Erythroblast (primary cell): ENCODE measurements around the gene ROM1.
"Not testable (repeated sequence)": the region's sequence is repeated elsewhere in the genome, so short reads cannot be mapped to it uniquely, and the experiment has no call there.

Source experiments
- GATA1 ChIP-seq: IDR thresholded peaks from 2 replicates; pipeline ENCODE4 v1.6.1; 2011; ENCODE audit warnings: low read depth, mild to moderate bottlenecking, control low read depth, low read length, moderate library complexity
- POLR2A ChIP-seq: IDR thresholded peaks from 2 replicates; pipeline ENCODE4 v1.6.1; 2011; ENCODE audit warnings: mild to moderate bottlenecking, low read length

GRCh38 chr11:62571493-62571892 lies 41.6 kb upstream of the ROM1 start:
- not testable (repeated sequence) for TF ChIP-seq POLR2A, GATA1
